Activated CD4-positive, alpha-beta memory T cell treated with anti-CD3 and anti-CD28 coated beads, Interleukin-2, amount 10 ng/mL, durations not matched to agents 7 days and 5 days (primary cell): ENCODE data around the gene PRICKLE1. TPM values are rescaled to one million over a fixed set of nuclear protein-coding genes. Genes with fewer than 3 reads are reported as not detected.

Experiments
- CTCF ChIA-PET: fragments of 350-600 bp; sonication (Branson Sonifier 250); formaldehyde crosslinking; loops from one replicate; lab custom pipeline; 2021; ENCODE audit warnings: antibody characterized with exemption, inconsistent platforms; lab: Charles Lee
- POLR2A ChIA-PET: fragments of 350-600 bp; sonication (Branson Sonifier 250); formaldehyde crosslinking; loops from one replicate; lab custom pipeline; 2021; ENCODE audit warnings: antibody characterized with exemption; lab: Charles Lee
- DNase-seq: peaks from one replicate; pipeline ENCODE4 v3.0.0-alpha.2; 2020
- H3K27ac Mint-ChIP-seq: one replicate; pipeline ENCODE4 v1.8.0; 2021; ENCODE audit warnings: mild to moderate bottlenecking, mixed read lengths
- H3K27me3 Mint-ChIP-seq: one replicate; pipeline ENCODE4 v1.8.0; 2021; ENCODE audit warnings: mixed read lengths
- H3K36me3 Mint-ChIP-seq: one replicate; pipeline ENCODE4 v1.8.0; 2021; ENCODE audit warnings: low read depth, mixed read lengths
- H3K4me1 Mint-ChIP-seq: one replicate; pipeline ENCODE4 v1.8.0; 2021; ENCODE audit warnings: mixed read lengths
- H3K4me3 Mint-ChIP-seq: one replicate; pipeline ENCODE4 v1.8.0; 2021; ENCODE audit warnings: mild to moderate bottlenecking, mixed read lengths
- H3K9me3 Mint-ChIP-seq: one replicate; pipeline ENCODE4 v1.8.0; 2021; ENCODE audit warnings: mixed read lengths
- total RNA-seq, 2 experiments: library from RNA; stranded (reverse); gene quantifications; one replicate each; pipeline ENCODE4 v1.2.3, GENCODE V29; 2021

PRICKLE1 gene
- total RNA-seq, 2 experiments from 2014 or later: 0.10 to 0.30 TPM

- POLR2A ChIA-PET: no interaction called here
- Mint-ChIP-seq H3K4me3 (no peak overlapping the region), H3K9me3 (no peaks in the 10 kb centered on the region), H3K4me1 (peaks cover 10% of the 10 kb centered on the region), H3K36me3 (no peaks in the 10 kb centered on the region), H3K27ac (no peak overlapping the region), H3K27me3 (peaks cover 51% of the 10 kb centered on the region)
- DNase-seq: no peak
- CTCF ChIA-PET: interaction anchor here (0.9 kb wide), 1 partner anchor 11 kb away, joined by 3 read pairs; no protein-coding TSS in a partner anchor
Measured at GRCh38 chr12:42585154-42585840, 4.2 kb downstream of the PRICKLE1 start.

- DNase-seq: no peak
- CTCF ChIA-PET: interaction anchor here (0.9 kb wide), 1 partner anchor 10 kb away, joined by 3 read pairs; no protein-coding TSS in a partner anchor
- Mint-ChIP-seq H3K36me3 (no peaks in the 10 kb centered on the region), H3K27me3 (peaks cover 48% of the 10 kb centered on the region), H3K27ac (no peak overlapping the region), H3K4me1 (peaks cover 7% of the 10 kb centered on the region), H3K9me3 (no peaks in the 10 kb centered on the region), H3K4me3 (no peak overlapping the region)
- POLR2A ChIA-PET: no interaction called here
Measured at GRCh38 chr12:42584651-42585111, 4.9 kb downstream of the PRICKLE1 start.

GRCh38 chr12:42583016-42583415 is 6.5 kb downstream of the PRICKLE1 start:
- Mint-ChIP-seq H3K36me3 (no peaks in the 10 kb centered on the region), H3K9me3 (no peaks in the 10 kb centered on the region), H3K27me3 (peaks cover 42% of the 10 kb centered on the region), H3K4me3 (no peak overlapping the region), H3K27ac (no peak overlapping the region), H3K4me1 (no peaks in the 10 kb centered on the region)
- POLR2A ChIA-PET: no interaction called here
- DNase-seq: no peak
- CTCF ChIA-PET: no interaction called here

- no peak overlapping the region for H3K27ac Mint-ChIP-seq
- DNase-seq: no peak
- H3K27me3 Mint-ChIP-seq: peaks cover 37% of the 10 kb centered on the region
- no peaks in the 10 kb centered on the region for H3K4me1 Mint-ChIP-seq
- CTCF ChIA-PET: no interaction called here
- POLR2A ChIA-PET: no interaction called here
- no peaks in the 10 kb centered on the region for H3K36me3 Mint-ChIP-seq
- H3K4me3 Mint-ChIP-seq: no peak overlapping the region
- H3K9me3 Mint-ChIP-seq: no peaks in the 10 kb centered on the region
Measured at GRCh38 chr12:42582498-42582897, 7.0 kb downstream of the PRICKLE1 start.

- Mint-ChIP-seq H3K36me3 (no peaks in the 10 kb centered on the region), H3K27me3 (peaks cover 33% of the 10 kb centered on the region), H3K9me3 (no peaks in the 10 kb centered on the region), H3K27ac (no peak overlapping the region), H3K4me3 (no peak overlapping the region), H3K4me1 (no peaks in the 10 kb centered on the region)
- no peak for DNase-seq
- ChIA-PET CTCF (no interaction called here), POLR2A (no interaction called here)
Measured at GRCh38 chr12:42582050-42582449, 7.5 kb downstream of the PRICKLE1 start.

GRCh38 chr12:42576374-42576773 is 13.2 kb downstream of the PRICKLE1 start:
- H3K36me3 Mint-ChIP-seq: no peaks in the 10 kb centered on the region
- POLR2A ChIA-PET: no interaction called here
- DNase-seq: no peak
- no peaks in the 10 kb centered on the region for H3K9me3 Mint-ChIP-seq
- H3K27ac Mint-ChIP-seq: no peak overlapping the region
- CTCF ChIA-PET: no interaction called here
- peaks cover 15% of the 10 kb centered on the region for H3K27me3 Mint-ChIP-seq
- H3K4me3 Mint-ChIP-seq: no peak overlapping the region
- no peaks in the 10 kb centered on the region for H3K4me1 Mint-ChIP-seq

- no peaks in the 10 kb centered on the region for H3K4me1 Mint-ChIP-seq
- no peaks in the 10 kb centered on the region for H3K9me3 Mint-ChIP-seq
- no peak for DNase-seq
- ChIA-PET POLR2A (no interaction called here), CTCF (no interaction called here)
- no peaks in the 10 kb centered on the region for H3K36me3 Mint-ChIP-seq
- H3K4me3 Mint-ChIP-seq: no peak overlapping the region
- peaks cover 14% of the 10 kb centered on the region for H3K27me3 Mint-ChIP-seq
- no peak overlapping the region for H3K27ac Mint-ChIP-seq
Measured at GRCh38 chr12:42575717-42576116, 13.8 kb downstream of the PRICKLE1 start.

GRCh38 chr12:42574851-42575266 is 14.7 kb downstream of the PRICKLE1 start:
- Mint-ChIP-seq H3K4me3 (no peak overlapping the region), H3K36me3 (no peaks in the 10 kb centered on the region), H3K4me1 (no peaks in the 10 kb centered on the region), H3K27me3 (peaks cover 12% of the 10 kb centered on the region), H3K27ac (no peak overlapping the region), H3K9me3 (no peaks in the 10 kb centered on the region)
- POLR2A ChIA-PET: no interaction called here
- CTCF ChIA-PET: interaction anchor here (1.1 kb wide), 1 partner anchor 10 kb away, joined by 3 read pairs; no protein-coding TSS in a partner anchor
- no peak for DNase-seq

GRCh38 chr12:42571327-42572009 is 18.1 kb downstream of the PRICKLE1 start:
- Mint-ChIP-seq H3K4me1 (no peaks in the 10 kb centered on the region), H3K36me3 (no peaks in the 10 kb centered on the region), H3K27me3 (peaks cover 9% of the 10 kb centered on the region), H3K9me3 (no peaks in the 10 kb centered on the region), H3K27ac (no peak overlapping the region), H3K4me3 (no peak overlapping the region)
- no peak for DNase-seq
- ChIA-PET CTCF (no interaction called here), POLR2A (no interaction called here)

- peaks cover 10% of the 10 kb centered on the region for H3K27me3 Mint-ChIP-seq
- CTCF ChIA-PET: no interaction called here
Measured at GRCh38 chr12:42570076-42570475, 19.5 kb downstream of the PRICKLE1 start.

GRCh38 chr12:42568952-42569915 is 20.3 kb downstream of the PRICKLE1 start:
- Mint-ChIP-seq H3K27me3 (peaks cover 8% of the 10 kb centered on the region), H3K27ac (no peak overlapping the region), H3K4me1 (no peaks in the 10 kb centered on the region), H3K9me3 (no peaks in the 10 kb centered on the region), H3K4me3 (no peak overlapping the region), H3K36me3 (no peaks in the 10 kb centered on the region)
- ChIA-PET CTCF (interaction anchor here (0.7 to 1.2 kb wide), 2 partner anchors 79 to 87 kb away, joined by 3 to 4 read pairs; no protein-coding TSS in a partner anchor), POLR2A (no interaction called here)
- DNase-seq: no peak

More at GRCh38 chr12:42570076-42570475, 19.5 kb downstream of the PRICKLE1 start:
- H3K27ac Mint-ChIP-seq: no peak overlapping the region
- H3K9me3 Mint-ChIP-seq: no peaks in the 10 kb centered on the region
- H3K4me1 Mint-ChIP-seq: no peaks in the 10 kb centered on the region
- DNase-seq: no peak
- POLR2A ChIA-PET: no interaction called here
- no peak overlapping the region for H3K4me3 Mint-ChIP-seq
- H3K36me3 Mint-ChIP-seq: no peaks in the 10 kb centered on the region

- H3K4me1 Mint-ChIP-seq: no peaks in the 10 kb centered on the region
- H3K4me3 Mint-ChIP-seq: no peak overlapping the region
- H3K9me3 Mint-ChIP-seq: no peaks in the 10 kb centered on the region
- peaks cover 10% of the 10 kb centered on the region for H3K27me3 Mint-ChIP-seq
- no peaks in the 10 kb centered on the region for H3K36me3 Mint-ChIP-seq
- POLR2A ChIA-PET: no interaction called here
- no peak for DNase-seq
- CTCF ChIA-PET: interaction anchor here (1.2 kb wide), 1 partner anchor 12 kb away, joined by 3 read pairs; no protein-coding TSS in a partner anchor
- H3K27ac Mint-ChIP-seq: no peak overlapping the region
Measured at GRCh38 chr12:42565633-42566032, 23.9 kb downstream of the PRICKLE1 start.
